Nephron (organoid): ENCODE measurements around the gene SLCO2A1.
A peak's percentile ranks its signal among the peaks of the same experiment; 100 is the strongest.

Experiments used
- H3K27ac Mint-ChIP-seq, 3 experiments: 2 replicates each; pipeline ENCODE4 v1.8.0; 2020; ENCODE audit warnings: mixed read lengths in 3 of 3, mild to moderate bottlenecking in 2 of 3, moderate library complexity in 1 of 3
- H3K27me3 Mint-ChIP-seq: 2 replicates; pipeline ENCODE4 v1.8.0; 2021; ENCODE audit warnings: low read depth, mild to moderate bottlenecking, moderate library complexity, mixed read lengths
- H3K36me3 Mint-ChIP-seq: 2 replicates; pipeline ENCODE4 v1.8.0; 2020; ENCODE audit warnings: low read depth, mixed read lengths
- H3K4me1 Mint-ChIP-seq: 2 replicates; pipeline ENCODE4 v1.8.0; 2020; ENCODE audit warnings: mixed read lengths
- H3K4me3 Mint-ChIP-seq, 3 experiments: 2 replicates each; pipeline ENCODE4 v1.8.0; 2020; ENCODE audit warnings: mild to moderate bottlenecking in 3 of 3, mixed read lengths in 3 of 3, moderate library complexity in 2 of 3
- H3K9me3 Mint-ChIP-seq: 2 replicates; pipeline ENCODE4 v1.8.0; 2020; ENCODE audit warnings: mixed read lengths
- TF ChIP-seq, protein P1 (sequence below), 3 experiments: fragments of 200-600 bp; sonication (generic); IDR thresholded peaks; one replicate each; pipeline ENCODE4 v1.5.0; 2021; ENCODE audit warnings: antibody characterized with exemption in 3 of 3; ENCODE audit not compliant: unreplicated experiment in 3 of 3

The SLCO2A1 gene

GRCh38 chr3:133979553-133979952 lies 50.2 kb downstream of the SLCO2A1 start:
- Mint-ChIP-seq H3K4me1 (peaks cover 4% of the 10 kb centered on the region), H3K27ac (no peak overlapping the region)

GRCh38 chr3:133977568-133977967 lies 52.2 kb downstream of the SLCO2A1 start:
- Mint-ChIP-seq H3K27me3 (peaks cover 4% of the 10 kb centered on the region), H3K27ac (peak overlapping the region in 1 of 3 experiments; percentile 33), H3K4me1 (no peaks in the 10 kb centered on the region), H3K4me3 (no peak overlapping the region), H3K36me3 (peaks cover 26% of the 10 kb centered on the region), H3K9me3 (peaks cover 3% of the 10 kb centered on the region)
- TF ChIP-seq, protein P1, sequence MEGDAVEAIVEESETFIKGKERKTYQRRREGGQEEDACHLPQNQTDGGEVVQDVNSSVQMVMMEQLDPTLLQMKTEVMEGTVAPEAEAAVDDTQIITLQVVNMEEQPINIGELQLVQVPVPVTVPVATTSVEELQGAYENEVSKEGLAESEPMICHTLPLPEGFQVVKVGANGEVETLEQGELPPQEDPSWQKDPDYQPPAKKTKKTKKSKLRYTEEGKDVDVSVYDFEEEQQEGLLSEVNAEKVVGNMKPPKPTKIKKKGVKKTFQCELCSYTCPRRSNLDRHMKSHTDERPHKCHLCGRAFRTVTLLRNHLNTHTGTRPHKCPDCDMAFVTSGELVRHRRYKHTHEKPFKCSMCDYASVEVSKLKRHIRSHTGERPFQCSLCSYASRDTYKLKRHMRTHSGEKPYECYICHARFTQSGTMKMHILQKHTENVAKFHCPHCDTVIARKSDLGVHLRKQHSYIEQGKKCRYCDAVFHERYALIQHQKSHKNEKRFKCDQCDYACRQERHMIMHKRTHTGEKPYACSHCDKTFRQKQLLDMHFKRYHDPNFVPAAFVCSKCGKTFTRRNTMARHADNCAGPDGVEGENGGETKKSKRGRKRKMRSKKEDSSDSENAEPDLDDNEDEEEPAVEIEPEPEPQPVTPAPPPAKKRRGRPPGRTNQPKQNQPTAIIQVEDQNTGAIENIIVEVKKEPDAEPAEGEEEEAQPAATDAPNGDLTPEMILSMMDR (IDR thresholded peaks at IDR 0.05; ENCODE audit: unreplicated experiment in 3 of 3): no peak

More at GRCh38 chr3:133979553-133979952, 50.2 kb downstream of the SLCO2A1 start:
- H3K36me3 Mint-ChIP-seq: peaks cover 15% of the 10 kb centered on the region
- H3K9me3 Mint-ChIP-seq: no peaks in the 10 kb centered on the region
- H3K4me3 Mint-ChIP-seq: no peak overlapping the region
- peaks cover 8% of the 10 kb centered on the region for H3K27me3 Mint-ChIP-seq
- TF ChIP-seq, protein P1 (IDR thresholded peaks at IDR 0.05; ENCODE audit: unreplicated experiment in 3 of 3): no peak

GRCh38 chr3:133973249-133973980 lies 56.3 kb downstream of the SLCO2A1 start:
- Mint-ChIP-seq H3K27ac (no peak overlapping the region), H3K27me3 (peaks cover 4% of the 10 kb centered on the region), H3K4me3 (no peak overlapping the region), H3K9me3 (peaks cover 8% of the 10 kb centered on the region), H3K36me3 (peaks cover 40% of the 10 kb centered on the region), H3K4me1 (no peaks in the 10 kb centered on the region)
- TF ChIP-seq, protein P1 (IDR thresholded peaks at IDR 0.05; ENCODE audit: unreplicated experiment in 3 of 3): no peak

DNA sequence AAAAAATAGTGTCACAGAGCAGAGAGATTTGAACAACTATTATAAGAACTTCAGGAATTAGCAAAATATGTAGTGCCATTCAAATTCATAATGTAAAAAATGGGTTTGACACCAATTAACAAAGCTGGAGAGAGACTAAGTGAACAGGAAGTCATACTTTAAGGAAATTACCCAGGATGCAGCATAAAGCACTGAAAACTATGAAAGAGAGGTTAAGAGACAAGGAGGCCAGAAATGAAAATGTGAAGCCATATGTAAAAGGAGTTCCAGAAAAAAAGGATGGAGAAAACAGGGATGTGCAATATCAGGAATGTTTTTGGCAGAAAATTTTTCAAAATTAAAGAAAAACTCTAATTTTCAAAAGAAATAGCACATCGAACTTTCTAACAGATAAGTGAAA lies 57.6 kb downstream of the SLCO2A1 start:
- no peaks in the 10 kb centered on the region for H3K4me1 Mint-ChIP-seq
- peaks cover 8% of the 10 kb centered on the region for H3K9me3 Mint-ChIP-seq
- TF ChIP-seq, protein P1 (IDR thresholded peaks at IDR 0.05; ENCODE audit: unreplicated experiment in 3 of 3): no peak
- no peaks in the 10 kb centered on the region for H3K27me3 Mint-ChIP-seq
- H3K27ac Mint-ChIP-seq: no peak overlapping the region
- no peak overlapping the region for H3K4me3 Mint-ChIP-seq
- peaks cover 40% of the 10 kb centered on the region for H3K36me3 Mint-ChIP-seq

DNA sequence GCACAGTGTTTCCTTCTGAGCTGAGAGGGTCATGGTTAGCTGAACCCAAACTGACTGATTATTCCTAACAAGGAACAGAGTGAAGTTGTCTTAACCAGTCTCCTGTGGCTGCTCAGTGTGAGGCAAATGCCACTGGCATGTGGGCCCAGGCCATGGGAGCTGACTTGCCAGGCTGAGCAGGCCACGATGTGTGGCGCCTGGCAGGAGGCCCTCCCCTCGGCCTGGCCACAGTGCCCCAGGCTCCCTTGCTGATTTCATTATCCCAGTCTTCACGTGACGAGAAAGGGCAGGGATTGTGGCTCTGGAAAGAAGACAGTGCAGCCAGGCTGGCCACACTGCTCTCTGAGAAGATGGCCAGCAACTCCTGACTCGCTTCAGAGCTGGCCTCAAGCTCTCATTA lies 58.8 kb downstream of the SLCO2A1 start:
- TF ChIP-seq, protein P1 (IDR thresholded peaks at IDR 0.05; ENCODE audit: unreplicated experiment in 3 of 3): no peak
- no peak overlapping the region for H3K4me3 Mint-ChIP-seq
- no peaks in the 10 kb centered on the region for H3K27me3 Mint-ChIP-seq
- H3K36me3 Mint-ChIP-seq: peaks cover 35% of the 10 kb centered on the region
- H3K4me1 Mint-ChIP-seq: no peaks in the 10 kb centered on the region
- H3K27ac Mint-ChIP-seq: no peak overlapping the region
- peaks cover 8% of the 10 kb centered on the region for H3K9me3 Mint-ChIP-seq

GRCh38 chr3:133970339-133970738 lies 59.4 kb downstream of the SLCO2A1 start:
- H3K36me3 Mint-ChIP-seq: peaks cover 30% of the 10 kb centered on the region
- TF ChIP-seq, protein P1 (IDR thresholded peaks at IDR 0.05; ENCODE audit: unreplicated experiment in 3 of 3): no peak
- H3K4me3 Mint-ChIP-seq: no peak overlapping the region
- H3K27me3 Mint-ChIP-seq: no peaks in the 10 kb centered on the region
- peaks cover 8% of the 10 kb centered on the region for H3K9me3 Mint-ChIP-seq
- no peaks in the 10 kb centered on the region for H3K4me1 Mint-ChIP-seq
- no peak overlapping the region for H3K27ac Mint-ChIP-seq
